HG03060 (cell line): ENCODE measurements around the gene UCN.
"Not testable (repeated sequence)": the region's sequence is repeated elsewhere in the genome, so short reads cannot be mapped to it uniquely, and the experiment has no call there.

Source experiments
- ATAC-seq: cut with Tn5 transposase; IDR thresholded peaks from one replicate; pipeline ENCODE4 v1.9.1; 2021; ENCODE audit warnings: low read depth, moderate number of reproducible peaks; ENCODE audit not compliant: unreplicated experiment

UCN gene

GRCh38 chr2:27288610-27289009 is 19.6 kb downstream of the UCN start:
- no peak for ATAC-seq

GRCh38 chr2:27285481-27285880 is 22.8 kb downstream of the UCN start:
- no peak for ATAC-seq

- ATAC-seq: no peak
Measured at GRCh38 chr2:27284996-27285395, 23.2 kb downstream of the UCN start.

- no peak for ATAC-seq
Measured at GRCh38 chr2:27282892-27283291, 25.4 kb downstream of the UCN start.

GRCh38 chr2:27281855-27282559 is 26.2 kb downstream of the UCN start, which contains the start of gene TRIM54:
Gene TRIM54, plus strand, starts transcription at chr2:27282429. Its CDS starts 303 bp downstream, at chr2:27282732.
- no peak for ATAC-seq

- ATAC-seq: no peak
Measured at GRCh38 chr2:27281442-27281841, 26.8 kb downstream of the UCN start.

GRCh38 chr2:27280826-27281225 is 27.4 kb downstream of the UCN start:
- no peak for ATAC-seq

- no peak for ATAC-seq
Measured at GRCh38 chr2:27278010-27278409, 30.2 kb downstream of the UCN start.

GRCh38 chr2:27275211-27276150 is 32.8 kb downstream of the UCN start, which contains the start of gene DNAJC5G:
Gene DNAJC5G, plus strand, starts transcription at chr2:27275433. Its CDS starts 1,296 bp downstream, at chr2:27276729.
- no peak for ATAC-seq

- ATAC-seq: not testable (repeated sequence)
Measured at GRCh38 chr2:27272537-27273522, 35.4 kb downstream of the UCN start.

- no peak for ATAC-seq
Measured at GRCh38 chr2:27271631-27272340, 36.5 kb downstream of the UCN start.

- no peak for ATAC-seq
Measured at GRCh38 chr2:27270670-27271069, 37.6 kb downstream of the UCN start.

- no peak for ATAC-seq
Measured at GRCh38 chr2:27270131-27270530, 38.1 kb downstream of the UCN start.

GRCh38 chr2:27268296-27268695 is 39.9 kb downstream of the UCN start:
- ATAC-seq: not testable (repeated sequence)

- no peak for ATAC-seq
Measured at GRCh38 chr2:27265536-27265870, 42.7 kb downstream of the UCN start.

GRCh38 chr2:27264753-27265535 is 43.3 kb downstream of the UCN start:
- no peak for ATAC-seq

GRCh38 chr2:27264253-27264752 is 43.9 kb downstream of the UCN start:
- ATAC-seq: no peak

- ATAC-seq: no peak
Measured at GRCh38 chr2:27263287-27264252, 44.7 kb downstream of the UCN start.
